RWPE2 (cell line): ENCODE results near the gene PYGB.
"Not testable (repeated sequence)": the region's sequence is repeated elsewhere in the genome, so short reads cannot be mapped to it uniquely, and the experiment has no call there.

ENCODE experiments used
- ATAC-seq: fragments of 200-7000 bp; cut with Tn5 transposase; 3 replicates; pipeline ENCODE4 v1.9.1; 2021; ENCODE audit warnings: low read depth
- DNase-seq: peaks from one replicate; pipeline ENCODE4 v3.0.0-alpha.2; 2020; ENCODE audit warnings: low spot score
- H3K27ac ChIP-seq: fragments of 450-650 bp; 2 replicates; pipeline ENCODE4 v1.5.1; 2017; ENCODE audit warnings: mild to moderate bottlenecking; ENCODE audit not compliant: poor library complexity, severe bottlenecking
- H3K27me3 ChIP-seq: fragments of 250-450 bp; sonication (Bioruptor Pico); 2 replicates; pipeline ENCODE4 v1.5.1; 2021; ENCODE audit warnings: mild to moderate bottlenecking, moderate library complexity; ENCODE audit not compliant: insufficient read depth, poor library complexity, severe bottlenecking
- H3K36me3 ChIP-seq: fragments of 250-450 bp; sonication (Bioruptor Pico); 2 replicates; pipeline ENCODE4 v1.5.1; 2020; ENCODE audit warnings: low read depth, mild to moderate bottlenecking, moderate library complexity
- H3K4me1 ChIP-seq: fragments of 250-450 bp; sonication (Bioruptor Pico); 2 replicates; pipeline ENCODE4 v1.5.1; 2021; ENCODE audit warnings: mild to moderate bottlenecking, moderate library complexity; ENCODE audit not compliant: insufficient read depth, poor library complexity, severe bottlenecking
- H3K4me3 ChIP-seq: fragments of 250-450 bp; sonication (Bioruptor Pico); 2 replicates; pipeline ENCODE4 v1.5.1; 2021; ENCODE audit warnings: mild to moderate bottlenecking, moderate library complexity; ENCODE audit not compliant: severe bottlenecking
- H3K9me3 ChIP-seq: fragments of 250-450 bp; sonication (Bioruptor Pico); 2 replicates; pipeline ENCODE4 v1.5.1; 2021; ENCODE audit warnings: mild to moderate bottlenecking, moderate library complexity; ENCODE audit not compliant: severe bottlenecking
- CTCF ChIP-seq: fragments of 450-650 bp; IDR thresholded peaks from one replicate; pipeline ENCODE4 v1.5.1; 2017; ENCODE audit warnings: mild to moderate bottlenecking, moderate library complexity; ENCODE audit not compliant: poor library complexity, severe bottlenecking

Gene PYGB

GRCh38 chr20:25258476-25258805 lies 10.6 kb downstream of the PYGB start:
- Histone ChIP-seq H3K4me3 (no peak overlapping the region), H3K36me3 (peaks cover 74% of the 10 kb centered on the region), H3K9me3 (no peaks in the 10 kb centered on the region), H3K4me1 (no peaks in the 10 kb centered on the region), H3K27me3 (no peaks in the 10 kb centered on the region), H3K27ac (no peak overlapping the region)
- DNase-seq, result no peak
- TF ChIP-seq CTCF, result no peak
- no peak for ATAC-seq

- DNase-seq (no peak), ATAC-seq (peak; percentile 21; the same call in 1 of the 3 replicates)
- H3K36me3 ChIP-seq, result peaks cover 71% of the 10 kb centered on the region
- H3K4me1 ChIP-seq, result no peaks in the 10 kb centered on the region
- TF ChIP-seq CTCF, result no peak
- H3K27me3 ChIP-seq, result no peaks in the 10 kb centered on the region
- no peak overlapping the region for H3K4me3 ChIP-seq
- H3K9me3 ChIP-seq, result no peaks in the 10 kb centered on the region
- H3K27ac ChIP-seq, result no peak overlapping the region
Measured at GRCh38 chr20:25258828-25259227, 10.9 kb downstream of the PYGB start.

GRCh38 chr20:25259358-25259757 lies 11.5 kb downstream of the PYGB start:
- Histone ChIP-seq H3K9me3 (no peaks in the 10 kb centered on the region), H3K27ac (no peak overlapping the region), H3K27me3 (no peaks in the 10 kb centered on the region), H3K4me3 (no peak overlapping the region), H3K4me1 (no peaks in the 10 kb centered on the region), H3K36me3 (peaks cover 65% of the 10 kb centered on the region)
- no peak for ATAC-seq
- no peak for TF ChIP-seq CTCF
- no peak for DNase-seq

GRCh38 chr20:25259788-25260254 lies 11.9 kb downstream of the PYGB start:
- H3K27ac ChIP-seq, result no peak overlapping the region
- H3K4me3 ChIP-seq, result no peak overlapping the region
- no peaks in the 10 kb centered on the region for H3K9me3 ChIP-seq
- TF ChIP-seq CTCF, result no peak
- H3K27me3 ChIP-seq, result no peaks in the 10 kb centered on the region
- DNase-seq (no peak), ATAC-seq (no peak)
- H3K4me1 ChIP-seq, result no peaks in the 10 kb centered on the region
- H3K36me3 ChIP-seq, result peaks cover 61% of the 10 kb centered on the region

- not testable (repeated sequence) for ATAC-seq, H3K27me3 ChIP-seq, DNase-seq, H3K4me1 ChIP-seq, H3K9me3 ChIP-seq, H3K27ac ChIP-seq, H3K4me3 ChIP-seq
- H3K36me3 ChIP-seq, result peaks cover 56% of the 10 kb centered on the region
Measured at GRCh38 chr20:25260770-25261437, 13.0 kb downstream of the PYGB start.
